NK-92 (cell line): Measurements from ENCODE around the gene ZBTB21.

ENCODE experiments used
- DNase-seq: peaks from one replicate; lab custom pipeline; 2025; ENCODE audit not compliant: unreplicated experiment; lab: John Stamatoyannopoulos, UW

ZBTB21 gene

GRCh38 chr21:42040411-42041180 lies 30.4 kb upstream of the ZBTB21 start:
- no peak for DNase-seq

GRCh38 chr21:42039911-42040351 lies 29.8 kb upstream of the ZBTB21 start:
- DNase-seq, result no peak

GRCh38 chr21:42039470-42039901 lies 29.3 kb upstream of the ZBTB21 start:
- DNase-seq, result no peak

- DNase-seq, result no peak
Observed at GRCh38 chr21:42038826-42039425, 28.8 kb upstream of the ZBTB21 start.

- no peak for DNase-seq
Observed at GRCh38 chr21:42038393-42038792, 28.2 kb upstream of the ZBTB21 start.

GRCh38 chr21:42037943-42038342 lies 27.8 kb upstream of the ZBTB21 start:
- no peak for DNase-seq

- DNase-seq, result no peak
Observed at GRCh38 chr21:42037516-42037915, 27.4 kb upstream of the ZBTB21 start.

- no peak for DNase-seq
Observed at GRCh38 chr21:42036313-42036712, 26.2 kb upstream of the ZBTB21 start.

GRCh38 chr21:42032968-42033367 lies 22.8 kb upstream of the ZBTB21 start:
- no peak for DNase-seq

GRCh38 chr21:42032266-42032665 lies 22.1 kb upstream of the ZBTB21 start:
- no peak for DNase-seq

- no peak for DNase-seq
Observed at GRCh38 chr21:42031816-42032215, 21.7 kb upstream of the ZBTB21 start.

GRCh38 chr21:42031241-42031640 lies 21.1 kb upstream of the ZBTB21 start:
- no peak for DNase-seq

GRCh38 chr21:42030311-42030710 lies 20.2 kb upstream of the ZBTB21 start:
- no peak for DNase-seq

GRCh38 chr21:42028766-42029425 lies 18.7 kb upstream of the ZBTB21 start:
- DNase-seq, result no peak

GRCh38 chr21:42027822-42028765 lies 17.9 kb upstream of the ZBTB21 start:
- DNase-seq, result no peak

- DNase-seq, result no peak
Observed at GRCh38 chr21:42027085-42027821, 17.1 kb upstream of the ZBTB21 start.

- DNase-seq, result no peak
Observed at GRCh38 chr21:42026082-42026435, 15.9 kb upstream of the ZBTB21 start.

GRCh38 chr21:42025376-42026081 lies 15.4 kb upstream of the ZBTB21 start:
- DNase-seq, result no peak

- DNase-seq, result no peak
Observed at GRCh38 chr21:42022906-42023305, 12.7 kb upstream of the ZBTB21 start.

- no peak for DNase-seq
Observed at GRCh38 chr21:42022091-42022430, 11.9 kb upstream of the ZBTB21 start.
